ENCODE results near the gene SYNE2. TPM values are rescaled to one million over a fixed set of nuclear protein-coding genes. Genes with fewer than 3 reads are reported as not detected.
A peak's percentile ranks its signal among the peaks of the same experiment; 100 is the strongest.
"Not testable (repeated sequence)": the region's sequence is repeated elsewhere in the genome, so short reads cannot be mapped to it uniquely, and the experiment has no call there.

Gene SYNE2, protein sequence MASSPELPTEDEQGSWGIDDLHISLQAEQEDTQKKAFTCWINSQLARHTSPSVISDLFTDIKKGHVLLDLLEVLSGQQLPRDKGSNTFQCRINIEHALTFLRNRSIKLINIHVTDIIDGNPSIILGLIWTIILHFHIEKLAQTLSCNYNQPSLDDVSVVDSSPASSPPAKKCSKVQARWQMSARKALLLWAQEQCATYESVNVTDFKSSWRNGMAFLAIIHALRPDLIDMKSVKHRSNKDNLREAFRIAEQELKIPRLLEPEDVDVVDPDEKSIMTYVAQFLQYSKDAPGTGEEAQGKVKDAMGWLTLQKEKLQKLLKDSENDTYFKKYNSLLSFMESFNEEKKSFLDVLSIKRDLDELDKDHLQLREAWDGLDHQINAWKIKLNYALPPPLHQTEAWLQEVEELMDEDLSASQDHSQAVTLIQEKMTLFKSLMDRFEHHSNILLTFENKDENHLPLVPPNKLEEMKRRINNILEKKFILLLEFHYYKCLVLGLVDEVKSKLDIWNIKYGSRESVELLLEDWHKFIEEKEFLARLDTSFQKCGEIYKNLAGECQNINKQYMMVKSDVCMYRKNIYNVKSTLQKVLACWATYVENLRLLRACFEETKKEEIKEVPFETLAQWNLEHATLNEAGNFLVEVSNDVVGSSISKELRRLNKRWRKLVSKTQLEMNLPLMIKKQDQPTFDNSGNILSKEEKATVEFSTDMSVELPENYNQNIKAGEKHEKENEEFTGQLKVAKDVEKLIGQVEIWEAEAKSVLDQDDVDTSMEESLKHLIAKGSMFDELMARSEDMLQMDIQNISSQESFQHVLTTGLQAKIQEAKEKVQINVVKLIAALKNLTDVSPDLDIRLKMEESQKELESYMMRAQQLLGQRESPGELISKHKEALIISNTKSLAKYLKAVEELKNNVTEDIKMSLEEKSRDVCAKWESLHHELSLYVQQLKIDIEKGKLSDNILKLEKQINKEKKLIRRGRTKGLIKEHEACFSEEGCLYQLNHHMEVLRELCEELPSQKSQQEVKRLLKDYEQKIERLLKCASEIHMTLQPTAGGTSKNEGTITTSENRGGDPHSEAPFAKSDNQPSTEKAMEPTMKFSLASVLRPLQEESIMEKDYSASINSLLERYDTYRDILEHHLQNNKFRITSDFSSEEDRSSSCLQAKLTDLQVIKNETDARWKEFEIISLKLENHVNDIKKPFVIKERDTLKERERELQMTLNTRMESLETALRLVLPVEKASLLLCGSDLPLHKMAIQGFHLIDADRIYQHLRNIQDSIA (N-terminal part only)
- 100 to 1,000 TPM; 192 to 218 TPM for total RNA-seq

DNA sequence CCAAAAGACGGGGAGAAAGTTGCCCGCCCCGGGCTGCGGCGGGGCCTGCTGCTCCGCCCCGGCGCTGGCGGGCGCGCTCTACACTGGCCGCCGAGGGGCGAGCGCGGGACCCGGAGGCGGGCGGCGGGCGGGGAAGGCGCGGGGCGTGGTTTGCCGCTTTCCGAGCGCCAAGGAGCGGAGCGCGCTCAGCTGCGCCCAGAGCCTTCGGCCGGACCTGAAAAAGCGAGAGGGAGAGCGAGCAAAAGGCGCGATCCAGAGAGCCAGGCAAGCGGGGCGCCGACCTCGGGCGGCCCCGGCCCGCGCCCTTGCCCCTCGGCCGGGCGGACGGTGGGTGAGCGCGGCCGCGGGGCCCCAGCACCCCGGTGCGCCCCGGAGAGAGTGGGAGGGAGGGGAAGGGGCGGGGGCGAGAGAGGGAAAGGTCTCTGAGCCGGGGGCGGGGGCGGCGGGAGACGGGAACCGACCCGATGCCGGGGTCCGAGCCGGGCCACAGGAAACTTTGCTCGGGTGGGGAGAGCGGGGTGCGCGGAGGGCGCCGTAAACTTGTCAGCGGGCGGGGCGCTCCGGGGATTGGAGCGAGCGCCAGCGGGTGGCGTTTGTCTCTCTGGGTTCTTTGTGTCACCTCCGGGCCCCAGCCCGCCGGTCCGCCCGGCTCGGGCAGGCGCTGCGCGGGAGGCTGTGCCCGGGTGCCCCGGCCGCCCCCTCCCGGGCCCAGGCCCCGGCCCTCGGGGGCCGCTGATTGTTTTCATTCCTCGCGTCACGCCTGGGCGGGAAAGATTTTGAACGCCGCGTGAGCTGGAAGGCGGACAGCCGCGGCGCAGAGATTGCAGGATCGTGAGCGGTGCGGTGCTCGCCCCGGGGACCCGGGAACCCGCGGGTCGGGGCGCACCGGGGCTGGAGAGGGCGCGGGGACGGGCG lies at the start of gene SYNE2:
Gene SYNE2, plus strand, starts transcription at position 188 of the 915 bp plus-strand sequence. CDS start 56,145 bp downstream, outside the sequence.
- H3K9me3 Mint-ChIP-seq: peaks cover 3% of the 10 kb centered on the region
- peaks cover 3% of the 10 kb centered on the region for H3K27me3 Mint-ChIP-seq
- peak within 1 kb of the TSS; percentile 99 for H3K4me3 Mint-ChIP-seq
- POLR2A ChIA-PET: interaction anchor here (0.6 kb wide), 1 partner anchor 1133 kb away, joined by 6 read pairs; no protein-coding TSS in a partner anchor
- H3K36me3 Mint-ChIP-seq (ENCODE audit: low read depth): peaks cover 24% of the 10 kb centered on the region
- H3K4me1 Mint-ChIP-seq: peaks cover 39% of the 10 kb centered on the region
- peak; percentile 83 for DNase-seq
- CTCF ChIA-PET: interaction anchor here (0.6 to 3.1 kb wide), 4 partner anchors 11 to 442 kb away, joined by 3 to 11 read pairs (median 4); partner anchors contain the start of gene ESR2
- H3K27ac Mint-ChIP-seq: peak within 1 kb of the TSS; percentile 97

DNA sequence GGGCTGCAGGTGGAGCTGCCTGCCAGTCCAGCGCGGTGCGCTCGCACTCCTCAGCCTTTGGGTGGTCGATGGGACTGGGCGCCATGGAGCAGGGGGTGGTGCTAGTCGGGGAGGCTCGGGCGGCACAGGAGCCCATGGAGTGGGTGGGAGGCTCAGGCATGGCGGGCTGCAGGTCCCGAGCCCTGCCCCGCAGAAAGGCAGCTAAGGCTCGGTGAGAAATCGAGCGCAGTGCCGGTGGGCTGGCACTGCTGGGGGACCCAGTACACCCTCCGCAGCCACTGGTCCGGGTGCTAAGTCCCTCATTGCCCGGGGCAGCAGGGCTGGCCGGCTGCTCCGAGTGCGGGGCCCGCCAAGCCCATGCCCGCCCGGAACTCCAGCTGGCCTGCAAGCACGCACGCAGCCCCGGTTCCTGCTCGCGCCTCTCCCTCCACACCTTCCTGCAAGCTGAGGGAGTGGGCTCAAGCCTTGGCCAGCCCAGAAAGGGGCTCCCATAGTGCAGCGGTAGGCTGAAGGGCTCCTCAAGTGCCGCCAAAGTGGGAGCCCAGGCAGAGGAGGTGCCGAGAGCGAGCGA lies 49.5 kb upstream of the SYNE2 start:
- H3K9me3 Mint-ChIP-seq; H3K27me3 Mint-ChIP-seq; H3K27ac Mint-ChIP-seq; CTCF ChIA-PET; H3K4me3 Mint-ChIP-seq; H3K36me3 Mint-ChIP-seq (ENCODE audit: low read depth); POLR2A ChIA-PET; DNase-seq: not testable (repeated sequence)
- peaks cover 12% of the 10 kb centered on the region for H3K4me1 Mint-ChIP-seq

- H3K4me1 Mint-ChIP-seq; H3K27ac Mint-ChIP-seq; H3K4me3 Mint-ChIP-seq; H3K36me3 Mint-ChIP-seq (ENCODE audit: low read depth); POLR2A ChIA-PET; DNase-seq; CTCF ChIA-PET; H3K27me3 Mint-ChIP-seq; H3K9me3 Mint-ChIP-seq: not testable (repeated sequence)
Measured at GRCh38 chr14:63806064-63806463, 46.7 kb upstream of the SYNE2 start.

DNA sequence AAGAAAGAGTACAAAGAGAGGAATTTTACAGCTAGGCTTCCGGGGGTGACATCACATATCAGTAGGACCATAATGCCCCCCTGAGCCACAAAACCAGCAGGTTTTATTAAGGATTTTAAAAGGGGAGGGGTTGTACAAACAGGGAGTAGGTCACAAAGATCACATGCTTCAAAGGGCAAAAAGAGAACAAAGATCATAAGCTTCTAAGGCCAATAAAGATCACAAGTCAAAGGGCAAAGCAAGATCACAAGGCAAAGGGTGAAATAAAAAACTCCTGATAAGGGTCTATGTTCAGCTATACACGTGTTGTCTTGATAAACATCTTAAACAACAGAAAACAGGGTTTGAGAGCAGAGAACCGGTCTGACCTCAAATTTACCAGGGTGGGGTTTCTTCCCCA lies 41.1 kb upstream of the SYNE2 start:
- H3K27ac Mint-ChIP-seq; H3K9me3 Mint-ChIP-seq; DNase-seq; POLR2A ChIA-PET; H3K36me3 Mint-ChIP-seq (ENCODE audit: low read depth); H3K27me3 Mint-ChIP-seq; H3K4me1 Mint-ChIP-seq; CTCF ChIA-PET; H3K4me3 Mint-ChIP-seq: not testable (repeated sequence)

DNA sequence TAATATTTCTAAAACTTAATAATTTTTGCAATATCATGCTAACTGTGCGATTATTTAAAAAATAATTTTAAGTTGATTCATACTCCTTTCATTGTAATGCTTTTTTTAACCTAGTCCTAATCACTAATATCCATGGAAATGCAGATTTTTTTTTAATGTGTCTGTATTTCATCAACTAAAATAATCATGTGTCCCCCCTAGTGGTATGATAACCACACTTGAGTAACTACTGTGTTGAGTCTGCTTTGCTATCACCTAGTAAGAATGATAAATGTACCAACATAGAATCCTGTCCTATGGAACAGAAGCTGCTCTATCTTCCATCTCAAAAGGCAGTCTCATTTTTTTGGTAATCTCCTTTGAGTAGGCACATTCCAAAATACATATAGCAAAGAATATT lies 19.1 kb upstream of the SYNE2 start:
- no peaks in the 10 kb centered on the region for H3K27me3 Mint-ChIP-seq
- H3K9me3 Mint-ChIP-seq: no peaks in the 10 kb centered on the region
- H3K4me3 Mint-ChIP-seq: no peak overlapping the region
- H3K4me1 Mint-ChIP-seq: no peaks in the 10 kb centered on the region
- POLR2A ChIA-PET: no interaction called here
- DNase-seq: no peak
- H3K27ac Mint-ChIP-seq: no peak overlapping the region
- no peaks in the 10 kb centered on the region for H3K36me3 Mint-ChIP-seq (ENCODE audit: low read depth)
- CTCF ChIA-PET: interaction anchor here (1.0 kb wide), 1 partner anchor 11 kb away, joined by 3 read pairs; no protein-coding TSS in a partner anchor

DNA sequence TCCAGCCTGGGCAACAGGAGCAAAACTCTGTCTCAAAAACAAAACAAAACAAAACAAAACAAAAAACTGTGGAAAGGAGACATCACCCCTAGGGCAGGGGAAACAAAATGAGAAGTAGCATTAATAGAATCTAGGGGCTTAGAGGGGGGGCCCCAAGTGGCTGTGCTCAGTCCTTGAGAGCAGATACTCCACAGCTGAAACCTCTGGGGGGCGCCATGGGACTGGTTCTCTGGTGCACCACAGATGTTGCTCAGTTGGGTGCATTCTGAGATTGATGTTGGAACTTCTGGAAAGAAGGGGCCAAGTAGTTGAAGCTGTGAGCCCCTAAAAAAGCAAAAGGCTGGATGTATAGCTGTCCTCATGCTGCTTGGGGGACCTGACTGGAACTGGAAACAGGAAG lies 11.8 kb upstream of the SYNE2 start:
- H3K27me3 Mint-ChIP-seq: no peaks in the 10 kb centered on the region
- H3K27ac Mint-ChIP-seq: no peak overlapping the region
- ChIA-PET POLR2A (no interaction called here), CTCF (interaction anchor here (0.6 to 1.4 kb wide), 3 partner anchors 8 to 454 kb away, joined by 3 to 5 read pairs (median 4); no protein-coding TSS in a partner anchor)
- H3K36me3 Mint-ChIP-seq (ENCODE audit: low read depth): peaks cover 2% of the 10 kb centered on the region
- peaks cover 8% of the 10 kb centered on the region for H3K4me1 Mint-ChIP-seq
- H3K9me3 Mint-ChIP-seq: peaks cover 7% of the 10 kb centered on the region
- peak; percentile 64 for DNase-seq
- H3K4me3 Mint-ChIP-seq: no peak overlapping the region

- Mint-ChIP-seq H3K9me3 (peaks cover 7% of the 10 kb centered on the region), H3K27ac (no peak overlapping the region), H3K4me3 (no peak overlapping the region), H3K4me1 (peaks cover 10% of the 10 kb centered on the region), H3K36me3 (ENCODE audit: low read depth) (peaks cover 2% of the 10 kb centered on the region), H3K27me3 (no peaks in the 10 kb centered on the region)
- ChIA-PET POLR2A (no interaction called here), CTCF (no interaction called here)
- DNase-seq: no peak
Measured at GRCh38 chr14:63843796-63844195, 9.0 kb upstream of the SYNE2 start.

- no peak overlapping the region for H3K4me3 Mint-ChIP-seq
Measured at GRCh38 chr14:63848890-63849289, 3.9 kb upstream of the SYNE2 start.

GRCh38 chr14:63852271-63852816 lies 460 bp upstream of the SYNE2 start:
- peaks cover 3% of the 10 kb centered on the region for H3K27me3 Mint-ChIP-seq

More at GRCh38 chr14:63848890-63849289, 3.9 kb upstream of the SYNE2 start:
- ChIA-PET CTCF (interaction anchor here (0.6 kb wide), 1 partner anchor 340 kb away, joined by 3 read pairs; no protein-coding TSS in a partner anchor), POLR2A (interaction anchor here (0.6 kb wide), 1 partner anchor 546 kb away, joined by 4 read pairs; no protein-coding TSS in a partner anchor)
- DNase-seq: no peak
- no peak overlapping the region for H3K27ac Mint-ChIP-seq
- H3K4me1 Mint-ChIP-seq: peaks cover 13% of the 10 kb centered on the region
- peaks cover 3% of the 10 kb centered on the region for H3K27me3 Mint-ChIP-seq
- H3K36me3 Mint-ChIP-seq (ENCODE audit: low read depth): peaks cover 2% of the 10 kb centered on the region
- H3K9me3 Mint-ChIP-seq: no peaks in the 10 kb centered on the region

GRCh38 chr14:63853831-63854293 lies 1.1 kb downstream of the SYNE2 start:
- ChIA-PET POLR2A (no interaction called here), CTCF (interaction anchor here (0.6 to 3.1 kb wide), 2 partner anchors 10 to 103 kb away, joined by 5 to 11 read pairs; no protein-coding TSS in a partner anchor)
- H3K4me1 Mint-ChIP-seq: peaks cover 42% of the 10 kb centered on the region
- H3K9me3 Mint-ChIP-seq: peaks cover 3% of the 10 kb centered on the region
- peak; percentile 66 for DNase-seq
- H3K4me3 Mint-ChIP-seq: peak overlapping the region; percentile 99
- H3K27ac Mint-ChIP-seq: peak overlapping the region; percentile 97
- peaks cover 3% of the 10 kb centered on the region for H3K27me3 Mint-ChIP-seq
- peaks cover 27% of the 10 kb centered on the region for H3K36me3 Mint-ChIP-seq (ENCODE audit: low read depth)

More at GRCh38 chr14:63852271-63852816, 460 bp upstream of the SYNE2 start:
- DNase-seq: no peak
- Mint-ChIP-seq H3K36me3 (ENCODE audit: low read depth) (peaks cover 20% of the 10 kb centered on the region), H3K9me3 (no peaks in the 10 kb centered on the region), H3K27ac (peak overlapping the region; percentile 87), H3K4me3 (peak overlapping the region; percentile 99), H3K4me1 (peaks cover 34% of the 10 kb centered on the region)
- ChIA-PET POLR2A (no interaction called here), CTCF (interaction anchor here (0.7 to 1.6 kb wide), 2 partner anchors 41 to 442 kb away, joined by 3 to 4 read pairs; partner anchors contain the start of gene ESR2)

DNA sequence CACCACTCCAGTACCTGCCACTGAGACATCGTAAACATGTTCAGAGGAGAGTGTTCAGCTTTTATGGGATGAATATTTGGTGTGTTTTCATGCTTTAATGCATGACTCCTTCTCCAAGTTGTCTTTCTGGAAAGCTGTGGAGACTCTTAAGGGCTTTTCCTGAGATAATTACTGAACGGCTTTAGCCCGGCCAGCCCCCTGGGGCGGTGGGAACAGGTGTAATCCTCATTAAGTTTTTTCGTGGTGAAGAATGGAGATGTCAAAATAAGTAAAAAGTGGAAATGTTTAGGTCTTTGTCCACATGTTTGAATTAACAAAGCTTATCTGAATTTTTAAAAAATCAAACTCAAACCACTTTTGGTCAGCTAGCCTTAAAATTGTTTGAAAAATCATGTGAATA lies 1.5 kb downstream of the SYNE2 start:
- Mint-ChIP-seq H3K36me3 (ENCODE audit: low read depth) (peaks cover 27% of the 10 kb centered on the region), H3K27ac (peak overlapping the region; percentile 97), H3K4me3 (peak overlapping the region; percentile 99), H3K27me3 (peaks cover 3% of the 10 kb centered on the region), H3K4me1 (peaks cover 43% of the 10 kb centered on the region), H3K9me3 (peaks cover 3% of the 10 kb centered on the region)
- ChIA-PET POLR2A (no interaction called here), CTCF (interaction anchor here (1.0 to 3.1 kb wide), 2 partner anchors 9 to 14 kb away, joined by 3 to 11 read pairs; no protein-coding TSS in a partner anchor)
- DNase-seq: no peak
